ENCODE measurements around the gene DDX11.

The DDX11 gene

DNA sequence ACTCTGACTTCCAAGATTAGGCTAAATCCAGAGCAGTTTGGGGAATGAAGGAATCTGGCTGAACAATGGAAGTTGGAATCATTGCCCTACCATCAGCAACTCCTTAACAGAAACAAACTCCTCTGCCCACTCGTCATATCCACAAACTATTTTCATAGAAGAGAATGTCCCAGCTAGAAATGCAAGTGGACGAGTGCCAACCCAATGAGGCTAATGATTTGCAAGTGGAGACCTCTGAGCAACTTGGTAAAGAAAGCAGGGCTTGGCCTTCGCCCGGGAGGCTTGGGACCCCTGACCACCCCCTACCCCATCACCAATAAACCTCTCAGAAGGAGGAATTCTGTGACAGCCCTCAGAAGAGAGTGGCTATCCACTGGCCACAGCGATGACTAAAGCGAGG is 40.0 kb upstream of the DDX11 start:
- Histone ChIP-seq H3K27ac (ENCODE audit: low read depth, low read length) (no peak overlapping the region), H3K36me3 (ENCODE audit: control insufficient read depth, low read length) (no peaks in the 10 kb centered on the region), H3F3A (ENCODE audit: control insufficient read depth, insufficient read depth) (no peaks in the 10 kb centered on the region), H3K4me1 (ENCODE audit: control insufficient read depth, low read length) (peaks cover 18% of the 10 kb centered on the region), H3K79me2 (ENCODE audit: control insufficient read depth, low read length) (no peaks in the 10 kb centered on the region), H3K4me2 (ENCODE audit: low read length) (no peak overlapping the region), H3K4me3 (ENCODE audit: low read length) (no peak overlapping the region), H4K20me1 (ENCODE audit: control insufficient read depth, insufficient read depth, low read depth, low read length) (no peaks in the 10 kb centered on the region), H3K9me3 (ENCODE audit: control insufficient read depth, insufficient read depth, low read length) (no peaks in the 10 kb centered on the region), H3K9me2 (replicated peaks; ENCODE audit: control insufficient read depth, low read length) (no peaks in the 10 kb centered on the region), H3K27me3 (ENCODE audit: control insufficient read depth, low read length) (no peaks in the 10 kb centered on the region)
- TF ChIP-seq, protein P1, sequence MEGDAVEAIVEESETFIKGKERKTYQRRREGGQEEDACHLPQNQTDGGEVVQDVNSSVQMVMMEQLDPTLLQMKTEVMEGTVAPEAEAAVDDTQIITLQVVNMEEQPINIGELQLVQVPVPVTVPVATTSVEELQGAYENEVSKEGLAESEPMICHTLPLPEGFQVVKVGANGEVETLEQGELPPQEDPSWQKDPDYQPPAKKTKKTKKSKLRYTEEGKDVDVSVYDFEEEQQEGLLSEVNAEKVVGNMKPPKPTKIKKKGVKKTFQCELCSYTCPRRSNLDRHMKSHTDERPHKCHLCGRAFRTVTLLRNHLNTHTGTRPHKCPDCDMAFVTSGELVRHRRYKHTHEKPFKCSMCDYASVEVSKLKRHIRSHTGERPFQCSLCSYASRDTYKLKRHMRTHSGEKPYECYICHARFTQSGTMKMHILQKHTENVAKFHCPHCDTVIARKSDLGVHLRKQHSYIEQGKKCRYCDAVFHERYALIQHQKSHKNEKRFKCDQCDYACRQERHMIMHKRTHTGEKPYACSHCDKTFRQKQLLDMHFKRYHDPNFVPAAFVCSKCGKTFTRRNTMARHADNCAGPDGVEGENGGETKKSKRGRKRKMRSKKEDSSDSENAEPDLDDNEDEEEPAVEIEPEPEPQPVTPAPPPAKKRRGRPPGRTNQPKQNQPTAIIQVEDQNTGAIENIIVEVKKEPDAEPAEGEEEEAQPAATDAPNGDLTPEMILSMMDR (IDR thresholded peaks at IDR 0.05; ENCODE audit: low read depth, low read length, poor library complexity, severe bottlenecking): no peak
- no peak for TF ChIP-seq EZH2phosphoT487 (IDR thresholded peaks at IDR 0.05; ENCODE audit: borderline replicate concordance, low read length)

DNA sequence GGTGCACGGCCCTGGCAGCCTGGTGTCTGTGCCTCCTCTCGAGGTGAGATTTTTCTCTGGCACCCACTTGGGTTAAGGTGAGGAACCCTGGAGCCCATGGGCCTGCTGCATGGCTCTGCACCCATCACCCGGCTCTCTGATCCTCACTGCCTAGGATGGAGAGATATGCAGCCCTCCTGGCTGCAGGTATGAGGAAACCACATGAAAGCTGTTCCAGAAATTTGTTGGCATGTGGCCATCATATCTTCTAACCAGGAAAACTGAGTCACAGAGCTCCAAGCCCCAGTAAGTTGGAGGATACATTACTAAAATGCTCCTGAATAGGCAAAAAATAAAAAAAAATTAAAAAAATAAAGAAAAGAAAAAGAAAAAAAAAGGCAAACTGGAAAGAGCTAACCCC is 39.3 kb upstream of the DDX11 start:
- Histone ChIP-seq H3K27me3 (ENCODE audit: control insufficient read depth, low read length) (peaks cover 4% of the 10 kb centered on the region; the same call in 1 of the 2 replicates), H3K27ac (ENCODE audit: low read depth, low read length) (no peak overlapping the region), H3F3A (ENCODE audit: control insufficient read depth, insufficient read depth) (no peaks in the 10 kb centered on the region), H4K20me1 (ENCODE audit: control insufficient read depth, insufficient read depth, low read depth, low read length) (no peaks in the 10 kb centered on the region), H3K4me3 (ENCODE audit: low read length) (no peak overlapping the region), H3K4me2 (ENCODE audit: low read length) (no peak overlapping the region), H3K9me3 (ENCODE audit: control insufficient read depth, insufficient read depth, low read length) (no peaks in the 10 kb centered on the region), H3K4me1 (ENCODE audit: control insufficient read depth, low read length) (peaks cover 18% of the 10 kb centered on the region), H3K9me2 (replicated peaks; ENCODE audit: control insufficient read depth, low read length) (no peaks in the 10 kb centered on the region), H3K36me3 (ENCODE audit: control insufficient read depth, low read length) (no peaks in the 10 kb centered on the region), H3K79me2 (ENCODE audit: control insufficient read depth, low read length) (no peaks in the 10 kb centered on the region)
- TF ChIP-seq EZH2phosphoT487 (IDR thresholded peaks at IDR 0.05; ENCODE audit: borderline replicate concordance, low read length): no peak
- TF ChIP-seq, protein P1 (IDR thresholded peaks at IDR 0.05; ENCODE audit: low read depth, low read length, poor library complexity, severe bottlenecking): no peak

DNA sequence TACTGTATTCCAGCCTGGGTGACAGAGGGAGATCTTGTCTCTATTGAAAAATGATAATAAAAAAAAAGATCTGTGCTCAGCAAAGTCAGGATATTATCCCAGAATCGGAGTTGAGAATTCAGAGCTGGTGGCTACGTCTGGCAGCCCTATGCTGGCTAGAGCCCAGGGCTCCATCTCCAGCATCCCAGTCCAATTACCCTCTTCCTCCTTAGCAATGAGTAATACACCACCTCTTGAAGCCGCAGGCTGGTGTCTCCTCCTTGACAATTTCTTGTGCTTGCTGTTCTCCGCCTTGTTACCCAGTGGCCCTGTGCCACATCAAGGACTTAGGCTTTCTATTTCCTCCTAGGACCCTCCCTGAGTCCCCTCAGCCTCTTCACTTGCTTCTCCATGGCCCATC is 38.4 kb upstream of the DDX11 start:
- no peak for TF ChIP-seq EZH2phosphoT487 (IDR thresholded peaks at IDR 0.05; ENCODE audit: borderline replicate concordance, low read length)
- TF ChIP-seq, protein P1 (IDR thresholded peaks at IDR 0.05; ENCODE audit: low read depth, low read length, poor library complexity, severe bottlenecking): no peak
- no peak overlapping the region for H3K4me2 ChIP-seq (ENCODE audit: low read length)
- no peaks in the 10 kb centered on the region for H4K20me1 ChIP-seq (ENCODE audit: control insufficient read depth, insufficient read depth, low read depth, low read length)
- H3F3A ChIP-seq (ENCODE audit: control insufficient read depth, insufficient read depth): no peaks in the 10 kb centered on the region
- H3K4me1 ChIP-seq (ENCODE audit: control insufficient read depth, low read length): peaks cover 10% of the 10 kb centered on the region
- H3K9me3 ChIP-seq (ENCODE audit: control insufficient read depth, insufficient read depth, low read length): no peaks in the 10 kb centered on the region
- H3K4me3 ChIP-seq (ENCODE audit: low read length): no peak overlapping the region
- no peaks in the 10 kb centered on the region for H3K79me2 ChIP-seq (ENCODE audit: control insufficient read depth, low read length)
- H3K27me3 ChIP-seq (ENCODE audit: control insufficient read depth, low read length): peaks cover 4% of the 10 kb centered on the region; the same call in 1 of the 2 replicates
- no peaks in the 10 kb centered on the region for H3K9me2 ChIP-seq (replicated peaks; ENCODE audit: control insufficient read depth, low read length)
- H3K27ac ChIP-seq (ENCODE audit: low read depth, low read length): no peak overlapping the region
- no peaks in the 10 kb centered on the region for H3K36me3 ChIP-seq (ENCODE audit: control insufficient read depth, low read length)

Data from DOHH2 (cell line).